Activated CD4-positive, CD25-positive, alpha-beta regulatory T cell treated with anti-CD3 and anti-CD28 coated beads, Interleukin-2, amount 50 U/mL, for 72 hours (primary cell): ENCODE results near the gene SPAG17.

Source experiments
- DNase-seq: peaks from one replicate; pipeline ENCODE4 v3.0.0; 2021

Gene SPAG17

GRCh38 chr1:118047650-118048224 is 137.3 kb downstream of the SPAG17 start:
- DNase-seq: no peak

GRCh38 chr1:118047006-118047649 is 137.9 kb downstream of the SPAG17 start:
- no peak for DNase-seq

- no peak for DNase-seq
These were observed 141.4 kb downstream of the SPAG17 start for GRCh38 chr1:118043624-118044023.

- DNase-seq: no peak
These were observed 142.5 kb downstream of the SPAG17 start for GRCh38 chr1:118042501-118042900.

GRCh38 chr1:118039170-118039569 is 145.9 kb downstream of the SPAG17 start:
- no peak for DNase-seq

- no peak for DNase-seq
These were observed 152.1 kb downstream of the SPAG17 start for GRCh38 chr1:118032883-118033282.

- DNase-seq: no peak
These were observed 156.8 kb downstream of the SPAG17 start for GRCh38 chr1:118028267-118028666.

- no peak for DNase-seq
These were observed 161.8 kb downstream of the SPAG17 start for GRCh38 chr1:118023199-118023598.

GRCh38 chr1:118021668-118022067 is 163.4 kb downstream of the SPAG17 start:
- DNase-seq: no peak

- no peak for DNase-seq
These were observed 167.0 kb downstream of the SPAG17 start for GRCh38 chr1:118018060-118018459.

- DNase-seq: no peak
These were observed 171.1 kb downstream of the SPAG17 start for GRCh38 chr1:118013938-118014337.

GRCh38 chr1:118013336-118013735 is 171.7 kb downstream of the SPAG17 start:
- DNase-seq: no peak

- no peak for DNase-seq
These were observed 172.4 kb downstream of the SPAG17 start for GRCh38 chr1:118012515-118013124.

GRCh38 chr1:118008011-118008410 is 177.0 kb downstream of the SPAG17 start:
- no peak for DNase-seq

- DNase-seq: no peak
These were observed 177.6 kb downstream of the SPAG17 start for GRCh38 chr1:118007391-118007790.

GRCh38 chr1:118004312-118004711 is 180.7 kb downstream of the SPAG17 start:
- DNase-seq: no peak

GRCh38 chr1:117985973-117986372 is 199.1 kb downstream of the SPAG17 start:
- DNase-seq: no peak

- DNase-seq: no peak
These were observed 199.8 kb downstream of the SPAG17 start for GRCh38 chr1:117985239-117985638.

- no peak for DNase-seq
These were observed 203.4 kb downstream of the SPAG17 start for GRCh38 chr1:117981455-117982192.

- no peak for DNase-seq
These were observed 208.6 kb downstream of the SPAG17 start for GRCh38 chr1:117976381-117976780.

- DNase-seq: no peak
These were observed 213.3 kb downstream of the SPAG17 start for GRCh38 chr1:117971777-117972176.

- no peak for DNase-seq
These were observed 214.8 kb downstream of the SPAG17 start for GRCh38 chr1:117970252-117970651.

GRCh38 chr1:117967881-117968280 is 217.1 kb downstream of the SPAG17 start:
- no peak for DNase-seq

GRCh38 chr1:117967477-117967876 is 217.6 kb downstream of the SPAG17 start:
- DNase-seq: no peak
